Liver (tissue), 9 donors: ENCODE data around the gene CMBL. TPM values are rescaled to one million over a fixed set of nuclear protein-coding genes. Genes with fewer than 3 reads are reported as not detected.

ENCODE experiments used
- DNase-seq: peaks from one replicate; pipeline ENCODE4 v3.0.0-alpha.2; 2017; ENCODE audit warnings: low spot score
- H3K27ac ChIP-seq, 2 donors: one replicate each; pipeline ENCODE4 v1.7.0; 2013; ENCODE audit warnings: inconsistent platforms in 2 of 2, low read length in 2 of 2, control low read depth in 1 of 2, low read depth in 1 of 2, mild to moderate bottlenecking in 1 of 2
- H3K27me3 ChIP-seq, 4 donors: one replicate each; pipeline versions ENCODE4 v1.6.1 to v1.7.0; 2013; ENCODE audit warnings: low read length in 3 of 4, inconsistent platforms in 1 of 4, mild to moderate bottlenecking in 1 of 4, moderate library complexity in 1 of 4; ENCODE audit not compliant: control insufficient read depth in 4 of 4, insufficient read depth in 4 of 4
- H3K36me3 ChIP-seq, 4 donors: one replicate each; pipeline versions ENCODE4 v1.6.1 to v1.7.0; 2013; ENCODE audit warnings: low read length in 3 of 4, mild to moderate bottlenecking in 3 of 4, low read depth in 1 of 4, moderate library complexity in 1 of 4; ENCODE audit not compliant: control insufficient read depth in 4 of 4, insufficient read depth in 3 of 4
- H3K4me1 ChIP-seq, 4 donors: one replicate each; pipeline versions ENCODE4 v1.6.1 to v1.7.0; 2013; ENCODE audit warnings: low read length in 3 of 4, mild to moderate bottlenecking in 3 of 4, moderate library complexity in 1 of 4; ENCODE audit not compliant: control insufficient read depth in 4 of 4, insufficient read depth in 4 of 4
- H3K4me3 ChIP-seq, 3 donors: one replicate each; pipeline versions ENCODE4 v1.6.1 to v1.7.0; 2013; ENCODE audit warnings: low read length in 3 of 3, control low read depth in 1 of 3, low read depth in 1 of 3, mild to moderate bottlenecking in 1 of 3
- H3K9ac ChIP-seq, 2 donors: one replicate each; pipeline ENCODE4 v1.7.0; 2013; ENCODE audit warnings: low read length in 2 of 2, mild to moderate bottlenecking in 2 of 2, moderate library complexity in 2 of 2, control low read depth in 1 of 2, low read depth in 1 of 2
- H3K9me3 ChIP-seq, 4 donors: one replicate each; pipeline versions ENCODE4 v1.6.1 to v1.7.0; 2013; ENCODE audit warnings: low read length in 3 of 4; ENCODE audit not compliant: control insufficient read depth in 4 of 4
- EGR1 ChIP-seq, 2 donors: IDR thresholded peaks; 2 replicates each; pipeline ENCODE4 v1.6.1; 2016 to 2018; ENCODE audit warnings: antibody characterized with exemption in 2 of 2, low read depth in 2 of 2
- FOXA1 ChIP-seq: IDR thresholded peaks from 2 replicates; pipeline ENCODE4 v1.6.1; 2016; ENCODE audit warnings: antibody characterized with exemption
- FOXA2 ChIP-seq: IDR thresholded peaks from 2 replicates; pipeline ENCODE4 v1.6.1; 2016; ENCODE audit warnings: antibody characterized with exemption
- HNF4A ChIP-seq, 2 donors: conservative IDR thresholded peaks; 2 replicates each; pipeline ENCODE4 v1.6.1; 2016; ENCODE audit warnings: antibody characterized with exemption in 2 of 2, mild to moderate bottlenecking in 2 of 2
- HNF4G ChIP-seq: IDR thresholded peaks from 2 replicates; pipeline ENCODE4 v1.6.1; 2016; ENCODE audit warnings: antibody characterized with exemption
- NR2F2 ChIP-seq: IDR thresholded peaks from 2 replicates; pipeline ENCODE4 v1.6.1; 2016; ENCODE audit warnings: antibody characterized with exemption
- RAD21 ChIP-seq, 2 donors: IDR thresholded peaks; 2 replicates each; pipeline ENCODE4 v1.6.1; 2016; ENCODE audit warnings: antibody characterized with exemption in 2 of 2, mild to moderate bottlenecking in 2 of 2
- RXRA ChIP-seq, 2 donors: IDR thresholded peaks; 2 replicates each; pipeline ENCODE4 v1.6.1; 2017 to 2018; ENCODE audit warnings: antibody characterized with exemption in 2 of 2, mild to moderate bottlenecking in 1 of 2
- SP1 ChIP-seq: IDR thresholded peaks from 2 replicates; pipeline ENCODE4 v1.6.1; 2018; ENCODE audit warnings: antibody characterized with exemption, mild to moderate bottlenecking
- TAF1 ChIP-seq: conservative IDR thresholded peaks from 2 replicates; pipeline ENCODE4 v1.6.1; 2016; ENCODE audit warnings: antibody characterized with exemption, mild to moderate bottlenecking
- YY1 ChIP-seq: IDR thresholded peaks from 2 replicates; pipeline ENCODE4 v1.6.1; 2016; ENCODE audit warnings: antibody characterized with exemption, mild to moderate bottlenecking
- WGBS: extraction: QIAGEN DNeasy Blood & Tissue Kit; methylation state at CpG from one replicate; pipeline ENCODE4 v1.1.7; 2013; 5-methylcytosine and 5-hydroxymethylcytosine counted together
- polyA plus RNA-seq, 2 donors: library from polyadenylated mRNA; stranded (reverse) in 1 of 2; unstranded in 1 of 2; fragments of 200-250 nt in 1 of 2; fragments of >200 nt in 1 of 2; fragmentation: Nextera tagmentation in 1 of 2; extraction: Ambion mirVana in 1 of 2; gene quantifications; one replicate each; pipeline versions ENCODE4 v1.2.1 to v1.2.3, GENCODE V29; 2013 to 2015
- total RNA-seq, 2 donors: library from RNA; depleted of rRNA; stranded (reverse); fragments of >200 nt; gene quantifications; one replicate each; pipeline ENCODE4 v1.2.3, GENCODE V29; 2014
- TF ChIP-seq, protein P1 (sequence below): IDR thresholded peaks from 2 replicates; pipeline ENCODE4 v1.6.1; 2016; ENCODE audit warnings: antibody characterized with exemption
- TF ChIP-seq, protein P2 (sequence below): IDR thresholded peaks from 2 replicates; pipeline ENCODE4 v1.6.1; 2016; ENCODE audit warnings: antibody characterized with exemption
- TF ChIP-seq, protein P3 (sequence below): IDR thresholded peaks from 2 replicates; pipeline ENCODE4 v1.6.1; 2016; ENCODE audit warnings: antibody characterized with exemption, mild to moderate bottlenecking
- TF ChIP-seq, protein P4 (sequence below): IDR thresholded peaks from 2 replicates; pipeline ENCODE4 v1.6.1; 2016; ENCODE audit warnings: antibody characterized with exemption
- donor health status: healthy.
- donor health status: healthy.
- donor health status: healthy.
- donor health status: healthy.
- donor health status: healthy.

The CMBL gene
- total and polyA plus RNA-seq, 4 donors: 6.8 to 56.1 (median 41.7) TPM

DNA sequence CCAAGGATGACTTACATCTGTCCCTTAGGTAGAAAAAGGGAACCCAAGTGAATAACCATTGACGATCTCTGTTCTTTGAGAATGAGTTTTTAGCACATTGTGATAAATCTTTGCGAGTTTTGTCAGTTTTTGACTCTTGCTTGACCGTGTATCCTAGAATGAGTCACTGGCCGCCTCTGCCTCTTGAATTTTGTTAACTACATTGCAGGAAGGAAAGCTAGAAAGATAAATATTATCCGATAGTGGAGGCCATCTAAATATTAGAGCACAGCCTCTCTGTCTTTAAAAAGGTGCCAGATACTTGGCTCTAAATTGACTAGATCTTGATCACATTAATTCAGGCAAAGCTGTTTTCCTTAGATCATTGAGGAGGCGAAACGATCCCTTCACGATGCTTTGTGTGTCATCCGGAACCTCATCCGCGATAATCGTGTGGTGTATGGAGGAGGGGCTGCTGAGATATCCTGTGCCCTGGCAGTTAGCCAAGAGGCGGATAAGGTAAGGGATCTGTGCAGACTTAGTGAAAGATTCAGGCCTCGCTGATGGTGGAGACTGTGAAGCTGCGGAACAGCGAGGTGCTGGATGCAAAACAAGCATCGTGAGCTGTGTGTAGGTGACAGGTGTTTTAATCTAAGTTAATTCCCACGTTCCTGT lies 45.5 kb downstream of the CMBL start:
- Histone ChIP-seq H3K4me1 (peaks cover 0 to 25% (median 13%) of the 10 kb centered on the region in 4 donors), H3K27ac (no peak overlapping the region), H3K4me3 (no peak overlapping the region), H3K9ac (no peak overlapping the region), H3K27me3 (no peaks in the 10 kb centered on the region), H3K36me3 (peaks cover 14 to 69% (median 59%) of the 10 kb centered on the region in 4 donors), H3K9me3 (no peaks in the 10 kb centered on the region)
- TF ChIP-seq TAF1 (no peak), FOXA2 (no peak), HNF4G (no peak), EGR1 (IDR thresholded peaks at IDR 0.05; ENCODE audit: low read depth in 2 of 2) (no peak), SP1 (no peak), RAD21 (IDR thresholded peaks at IDR 0.05) (no peak), RXRA (IDR thresholded peaks at IDR 0.05) (no peak), FOXA1 (no peak), NR2F2 (no peak), HNF4A (conservative IDR thresholded peaks at IDR 0.05) (no peak)
- TF ChIP-seq, protein P1, sequence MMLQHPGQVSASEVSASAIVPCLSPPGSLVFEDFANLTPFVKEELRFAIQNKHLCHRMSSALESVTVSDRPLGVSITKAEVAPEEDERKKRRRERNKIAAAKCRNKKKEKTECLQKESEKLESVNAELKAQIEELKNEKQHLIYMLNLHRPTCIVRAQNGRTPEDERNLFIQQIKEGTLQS: no peak
- TF ChIP-seq, protein P2, sequence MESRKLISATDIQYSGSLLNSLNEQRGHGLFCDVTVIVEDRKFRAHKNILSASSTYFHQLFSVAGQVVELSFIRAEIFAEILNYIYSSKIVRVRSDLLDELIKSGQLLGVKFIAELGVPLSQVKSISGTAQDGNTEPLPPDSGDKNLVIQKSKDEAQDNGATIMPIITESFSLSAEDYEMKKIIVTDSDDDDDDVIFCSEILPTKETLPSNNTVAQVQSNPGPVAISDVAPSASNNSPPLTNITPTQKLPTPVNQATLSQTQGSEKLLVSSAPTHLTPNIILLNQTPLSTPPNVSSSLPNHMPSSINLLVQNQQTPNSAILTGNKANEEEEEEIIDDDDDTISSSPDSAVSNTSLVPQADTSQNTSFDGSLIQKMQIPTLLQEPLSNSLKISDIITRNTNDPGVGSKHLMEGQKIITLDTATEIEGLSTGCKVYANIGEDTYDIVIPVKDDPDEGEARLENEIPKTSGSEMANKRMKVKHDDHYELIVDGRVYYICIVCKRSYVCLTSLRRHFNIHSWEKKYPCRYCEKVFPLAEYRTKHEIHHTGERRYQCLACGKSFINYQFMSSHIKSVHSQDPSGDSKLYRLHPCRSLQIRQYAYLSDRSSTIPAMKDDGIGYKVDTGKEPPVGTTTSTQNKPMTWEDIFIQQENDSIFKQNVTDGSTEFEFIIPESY: no peak
- TF ChIP-seq, protein P3, sequence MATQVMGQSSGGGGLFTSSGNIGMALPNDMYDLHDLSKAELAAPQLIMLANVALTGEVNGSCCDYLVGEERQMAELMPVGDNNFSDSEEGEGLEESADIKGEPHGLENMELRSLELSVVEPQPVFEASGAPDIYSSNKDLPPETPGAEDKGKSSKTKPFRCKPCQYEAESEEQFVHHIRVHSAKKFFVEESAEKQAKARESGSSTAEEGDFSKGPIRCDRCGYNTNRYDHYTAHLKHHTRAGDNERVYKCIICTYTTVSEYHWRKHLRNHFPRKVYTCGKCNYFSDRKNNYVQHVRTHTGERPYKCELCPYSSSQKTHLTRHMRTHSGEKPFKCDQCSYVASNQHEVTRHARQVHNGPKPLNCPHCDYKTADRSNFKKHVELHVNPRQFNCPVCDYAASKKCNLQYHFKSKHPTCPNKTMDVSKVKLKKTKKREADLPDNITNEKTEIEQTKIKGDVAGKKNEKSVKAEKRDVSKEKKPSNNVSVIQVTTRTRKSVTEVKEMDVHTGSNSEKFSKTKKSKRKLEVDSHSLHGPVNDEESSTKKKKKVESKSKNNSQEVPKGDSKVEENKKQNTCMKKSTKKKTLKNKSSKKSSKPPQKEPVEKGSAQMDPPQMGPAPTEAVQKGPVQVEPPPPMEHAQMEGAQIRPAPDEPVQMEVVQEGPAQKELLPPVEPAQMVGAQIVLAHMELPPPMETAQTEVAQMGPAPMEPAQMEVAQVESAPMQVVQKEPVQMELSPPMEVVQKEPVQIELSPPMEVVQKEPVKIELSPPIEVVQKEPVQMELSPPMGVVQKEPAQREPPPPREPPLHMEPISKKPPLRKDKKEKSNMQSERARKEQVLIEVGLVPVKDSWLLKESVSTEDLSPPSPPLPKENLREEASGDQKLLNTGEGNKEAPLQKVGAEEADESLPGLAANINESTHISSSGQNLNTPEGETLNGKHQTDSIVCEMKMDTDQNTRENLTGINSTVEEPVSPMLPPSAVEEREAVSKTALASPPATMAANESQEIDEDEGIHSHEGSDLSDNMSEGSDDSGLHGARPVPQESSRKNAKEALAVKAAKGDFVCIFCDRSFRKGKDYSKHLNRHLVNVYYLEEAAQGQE: no peak
- 63% methylated on average over 18 of the region's 18 CpGs for WGBS
- no peak for DNase-seq

DNA sequence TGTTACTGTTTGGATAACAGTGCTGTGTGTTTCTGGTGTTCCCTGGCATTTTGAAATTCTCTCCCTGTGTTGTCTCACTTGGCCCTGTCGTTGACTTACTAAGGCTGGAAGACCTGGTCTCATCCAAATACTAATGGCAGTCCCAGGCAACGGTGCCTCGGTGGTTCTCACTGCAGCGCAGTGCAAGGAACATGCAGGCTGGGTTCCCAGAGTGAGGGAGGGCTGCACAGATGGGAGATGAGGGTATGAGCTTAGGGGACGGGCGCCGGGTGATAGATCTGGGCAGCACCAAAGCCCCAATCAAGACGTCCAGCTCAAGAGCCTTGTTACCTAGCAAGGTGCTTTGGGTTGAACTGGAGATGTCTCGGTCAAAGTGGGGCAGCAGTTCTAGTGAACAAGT lies 46.6 kb downstream of the CMBL start:
- DNase-seq: no peak
- H3K9ac ChIP-seq: no peak overlapping the region
- no peaks in the 10 kb centered on the region for H3K27me3 ChIP-seq
- no peaks in the 10 kb centered on the region for H3K9me3 ChIP-seq
- peaks cover 14 to 75% (median 69%) of the 10 kb centered on the region in 4 donors for H3K36me3 ChIP-seq
- H3K27ac ChIP-seq: no peak overlapping the region
- H3K4me3 ChIP-seq: no peak overlapping the region
- TF ChIP-seq FOXA1: no peak
- peaks cover 0 to 29% (median 16%) of the 10 kb centered on the region in 4 donors for H3K4me1 ChIP-seq
- 78% methylated on average over 9 of the region's 9 CpGs for WGBS

DNA sequence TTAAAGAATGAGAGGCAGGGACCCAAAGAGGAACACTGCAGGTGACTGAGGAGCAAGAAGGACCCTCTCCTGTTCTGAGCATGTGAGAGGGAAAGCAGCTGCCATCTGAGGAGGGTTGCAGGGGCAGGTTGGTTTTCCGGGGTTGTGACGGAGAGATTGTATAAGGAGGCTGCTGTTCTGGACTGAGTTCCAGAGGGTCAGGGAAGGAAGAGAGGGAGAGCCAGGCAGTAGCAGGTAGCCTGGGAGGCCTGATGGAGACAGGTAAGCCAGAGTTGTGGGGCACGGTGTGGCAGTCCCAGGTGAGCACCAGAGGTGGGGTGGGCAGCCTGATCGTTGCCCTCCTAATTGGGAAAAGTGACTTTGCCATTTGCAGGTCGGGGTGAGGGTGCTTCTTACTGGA lies 47.8 kb downstream of the CMBL start:
- no peak overlapping the region for H3K9ac ChIP-seq
- H3K9me3 ChIP-seq: no peaks in the 10 kb centered on the region
- H3K4me1 ChIP-seq: peaks cover 0 to 28% (median 13%) of the 10 kb centered on the region in 4 donors
- no peak overlapping the region for H3K4me3 ChIP-seq
- no peaks in the 10 kb centered on the region for H3K27me3 ChIP-seq
- DNase-seq: no peak
- TF ChIP-seq SP1 (no peak), RXRA (IDR thresholded peaks at IDR 0.05) (no peak), HNF4G (no peak), FOXA1 (no peak), YY1 (no peak), RAD21 (IDR thresholded peaks at IDR 0.05) (no peak), NR2F2 (no peak), FOXA2 (no peak)
- TF ChIP-seq, protein P3: no peak
- TF ChIP-seq, protein P2: no peak
- TF ChIP-seq, protein P4, sequence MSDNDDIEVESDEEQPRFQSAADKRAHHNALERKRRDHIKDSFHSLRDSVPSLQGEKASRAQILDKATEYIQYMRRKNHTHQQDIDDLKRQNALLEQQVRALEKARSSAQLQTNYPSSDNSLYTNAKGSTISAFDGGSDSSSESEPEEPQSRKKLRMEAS: no peak
- no peak overlapping the region for H3K27ac ChIP-seq
- H3K36me3 ChIP-seq: peaks cover 16 to 83% (median 73%) of the 10 kb centered on the region in 4 donors
- 96% methylated on average over 5 of the region's 5 CpGs for WGBS
